Esophagus (tissue), 2 donors: ENCODE data around the gene CIB4. TPM values are rescaled to one million over a fixed set of nuclear protein-coding genes. Genes with fewer than 3 reads are reported as not detected.

Experiments
- H3K27ac ChIP-seq, 2 donors: one replicate each; pipeline ENCODE4 v1.5.1; 2013; ENCODE audit warnings: low read depth in 2 of 2, mild to moderate bottlenecking in 2 of 2, inconsistent platforms in 1 of 2, low read length in 1 of 2, moderate library complexity in 1 of 2
- H3K27me3 ChIP-seq, 2 donors: one replicate each; pipeline ENCODE4 v1.6.1; 2013; ENCODE audit warnings: low read length in 2 of 2, control low read depth in 1 of 2, mild to moderate bottlenecking in 1 of 2; ENCODE audit not compliant: insufficient read depth in 2 of 2, control insufficient read depth in 1 of 2
- H3K36me3 ChIP-seq, 2 donors: one replicate each; pipeline ENCODE4 v1.6.1; 2013; ENCODE audit warnings: low read length in 1 of 2; ENCODE audit not compliant: control insufficient read depth in 2 of 2, insufficient read depth in 2 of 2
- H3K4me1 ChIP-seq, 2 donors: one replicate each; pipeline ENCODE4 v1.6.1; 2013; ENCODE audit warnings: low read length in 1 of 2; ENCODE audit not compliant: control insufficient read depth in 2 of 2, insufficient read depth in 2 of 2
- H3K4me3 ChIP-seq, 2 donors: one replicate each; pipeline ENCODE4 v1.5.1; 2013; ENCODE audit warnings: low read length in 2 of 2, mild to moderate bottlenecking in 2 of 2, low read depth in 1 of 2, moderate library complexity in 1 of 2
- H3K9me3 ChIP-seq, 2 donors: one replicate each; pipeline ENCODE4 v1.6.1; 2013; ENCODE audit warnings: mild to moderate bottlenecking in 2 of 2, low read depth in 1 of 2, low read length in 1 of 2, moderate library complexity in 1 of 2; ENCODE audit not compliant: control insufficient read depth in 2 of 2, insufficient read depth in 1 of 2
- WGBS, 2 donors: extraction: QIAGEN DNeasy Blood & Tissue Kit; methylation state at CpG; one replicate each; pipeline ENCODE4 v1.1.7; 2013; 5-methylcytosine and 5-hydroxymethylcytosine counted together
- polyA plus RNA-seq, 2 donors: library from polyadenylated mRNA; stranded (reverse); fragments of 200-250 nt; gene quantifications; one replicate each; pipeline ENCODE4 v1.2.3, GENCODE V29; 2013
- donor health status: healthy with polysubstance abuse.
- donor health status: Bipolar disorder and iron deficiency.

The CIB4 gene
- polyA plus RNA-seq, 2 donors, result not detected

DNA sequence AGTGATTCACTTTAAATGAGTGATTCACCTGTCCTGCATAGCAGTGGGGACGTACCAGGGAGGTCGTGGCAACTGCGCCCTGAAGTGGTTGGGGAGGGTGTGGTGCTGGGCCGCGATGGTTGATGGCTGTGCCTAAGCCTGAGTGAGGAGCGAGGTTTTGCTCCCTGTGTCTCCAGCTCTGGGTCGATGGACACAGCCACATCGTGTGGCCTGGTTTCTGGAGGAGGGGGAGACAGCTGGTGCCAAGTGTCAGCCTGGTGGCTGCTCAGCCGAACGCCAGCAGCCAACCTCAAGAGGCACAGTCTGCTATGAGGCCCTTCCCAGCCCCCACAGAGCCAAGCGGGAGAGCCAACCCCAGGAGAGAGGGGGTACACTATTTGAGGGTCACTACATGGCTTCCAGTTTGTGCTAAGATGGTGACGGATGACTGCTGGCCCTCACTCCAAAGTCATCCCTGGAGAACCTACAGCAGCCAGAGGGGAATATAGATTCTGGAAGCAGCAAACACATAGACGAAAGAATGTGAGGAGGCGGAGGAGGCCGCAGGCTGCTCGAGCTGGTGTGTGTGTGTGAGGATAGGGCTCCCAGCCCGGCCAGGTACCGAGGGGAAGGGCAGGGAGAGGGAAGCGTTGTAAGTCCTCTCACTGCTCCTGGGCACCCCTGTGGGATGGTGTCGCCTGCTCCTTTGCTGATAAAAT lies 104.6 kb downstream of the CIB4 start:
- Histone ChIP-seq H3K27ac (no peak overlapping the region), H3K4me1 (no peaks in the 10 kb centered on the region), H3K27me3 (no peaks in the 10 kb centered on the region), H3K9me3 (no peaks in the 10 kb centered on the region), H3K36me3 (no peaks in the 10 kb centered on the region), H3K4me3 (no peak overlapping the region)
- whole genome bisulfite sequencing, 2 donors, result 76 to 81% methylated on average over 20 of the region's 20 CpGs

DNA sequence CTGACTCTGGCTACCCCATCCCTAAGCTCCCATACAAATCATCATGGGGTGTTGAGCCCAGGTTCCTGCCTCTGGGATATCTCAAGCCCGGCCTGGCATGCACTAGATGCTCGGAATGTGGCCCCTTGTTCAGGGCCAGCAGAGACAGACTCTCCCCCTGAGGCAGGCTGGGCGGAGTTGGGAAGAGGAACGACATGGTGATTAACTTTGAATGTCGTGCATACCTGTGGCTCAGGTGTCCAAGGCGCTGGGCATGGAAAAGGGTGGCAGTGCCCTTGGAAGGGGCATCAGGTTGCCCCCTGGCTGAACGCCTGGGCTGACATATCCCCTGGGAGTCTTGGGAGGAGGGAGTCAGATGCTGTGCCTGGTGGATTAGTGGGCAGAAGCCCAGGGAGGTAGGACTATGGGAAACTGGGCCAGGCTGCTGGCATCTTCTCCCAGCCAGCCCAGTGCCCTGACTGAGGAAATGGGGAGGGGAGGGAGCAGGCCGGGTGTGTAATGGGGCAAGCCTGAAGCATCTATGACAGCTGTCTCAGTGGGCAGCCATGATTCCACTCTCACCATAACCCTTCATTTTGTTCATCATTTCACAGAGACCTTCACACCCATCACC lies 105.4 kb downstream of the CIB4 start:
- WGBS, 2 donors, result 52 to 66% methylated on average over 8 of the region's 8 CpGs
- no peak overlapping the region for H3K4me3 ChIP-seq
- H3K27me3 ChIP-seq, result no peaks in the 10 kb centered on the region
- no peaks in the 10 kb centered on the region for H3K9me3 ChIP-seq
- no peak overlapping the region for H3K27ac ChIP-seq
- no peaks in the 10 kb centered on the region for H3K36me3 ChIP-seq
- no peaks in the 10 kb centered on the region for H3K4me1 ChIP-seq

GRCh38 chr2:26534865-26535662 lies 106.1 kb downstream of the CIB4 start:
- no peak overlapping the region for H3K27ac ChIP-seq
- H3K4me3 ChIP-seq, result no peak overlapping the region
- no peaks in the 10 kb centered on the region for H3K9me3 ChIP-seq
- 91 to 93% methylated on average over 13 of the region's 13 CpGs for WGBS, 2 donors
- H3K4me1 ChIP-seq, result no peaks in the 10 kb centered on the region
- no peaks in the 10 kb centered on the region for H3K36me3 ChIP-seq
- H3K27me3 ChIP-seq, result no peaks in the 10 kb centered on the region

GRCh38 chr2:26534098-26534864 lies 106.9 kb downstream of the CIB4 start:
- H3K27ac ChIP-seq, result no peak overlapping the region

GRCh38 chr2:26533661-26534060 lies 107.5 kb downstream of the CIB4 start:
- 84 to 90% methylated on average over 7 of the region's 7 CpGs for WGBS, 2 donors
- H3K9me3 ChIP-seq, result no peaks in the 10 kb centered on the region

More at GRCh38 chr2:26534098-26534864, 106.9 kb downstream of the CIB4 start:
- Histone ChIP-seq H3K4me3 (no peak overlapping the region), H3K4me1 (no peaks in the 10 kb centered on the region), H3K36me3 (no peaks in the 10 kb centered on the region), H3K27me3 (no peaks in the 10 kb centered on the region), H3K9me3 (no peaks in the 10 kb centered on the region)
- WGBS, 2 donors, result 81 to 83% methylated on average over 4 of the region's 4 CpGs

GRCh38 chr2:26532301-26533250 lies 108.6 kb downstream of the CIB4 start:
- no peak overlapping the region for H3K27ac ChIP-seq
- no peaks in the 10 kb centered on the region for H3K36me3 ChIP-seq
- no peaks in the 10 kb centered on the region for H3K4me1 ChIP-seq
- 83 to 87% methylated on average over 12 of the region's 12 CpGs for WGBS, 2 donors
- no peaks in the 10 kb centered on the region for H3K9me3 ChIP-seq
- H3K4me3 ChIP-seq, result no peak overlapping the region
- H3K27me3 ChIP-seq, result no peaks in the 10 kb centered on the region

More at GRCh38 chr2:26533661-26534060, 107.5 kb downstream of the CIB4 start:
- H3K27ac ChIP-seq, result no peak overlapping the region
- H3K27me3 ChIP-seq, result no peaks in the 10 kb centered on the region
- H3K4me1 ChIP-seq, result no peaks in the 10 kb centered on the region
- H3K36me3 ChIP-seq, result no peaks in the 10 kb centered on the region
- H3K4me3 ChIP-seq, result no peak overlapping the region

Other genes starting within 250 kb of the CIB4 start
- gene DRC1, start 239.4 kb downstream of the CIB4 start, polyA plus RNA-seq, result under 1 TPM in 1 of 2 donors, not detected in 1; 0.08 TPM
- gene OTOF, start 163.2 kb downstream of the CIB4 start, polyA plus RNA-seq, result under 1 TPM; 0.04 to 0.20 TPM
- under 1 TPM; 0.16 to 0.76 TPM for gene KCNK3, start 51.4 kb upstream of the CIB4 start, polyA plus RNA-seq
- 10 to 100 TPM; 17.0 to 18.3 TPM for gene SLC35F6, start 122.9 kb upstream of the CIB4 start, polyA plus RNA-seq
- 1 to 10 TPM; 3.6 to 5.4 TPM for gene CENPA, start 144.7 kb upstream of the CIB4 start, polyA plus RNA-seq
- gene DPYSL5, start 206.8 kb upstream of the CIB4 start, polyA plus RNA-seq, result not detected